Measurements from ENCODE around the gene RASAL2. TPM values are rescaled to one million over a fixed set of nuclear protein-coding genes. Genes with fewer than 3 reads are reported as not detected.

RASAL2 gene
- total and polyA plus RNA-seq, 2 of the 13 experiments (the other 11 are each of a cell fraction or from before 2014, with no cell fraction given), result 5.4 to 5.9 TPM

- TF ChIP-seq ARID5B (CRISPR knock-in tag; IDR thresholded peaks at IDR 0.05) (peak; percentile 26; the same call in 1 of the 2 replicates), ZNF207 (IDR thresholded peaks at IDR 0.05; ENCODE audit: borderline replicate concordance) (no peak), TCF12 (IDR thresholded peaks at IDR 0.05) (no peak), TCF12 (CRISPR knock-in tag; IDR thresholded peaks at IDR 0.05) (no peak), AHR (CRISPR knock-in tag; IDR thresholded peaks at IDR 0.05) (no peak), STAG1 (CRISPR knock-in tag; IDR thresholded peaks at IDR 0.05) (no peak), EED (CRISPR knock-in tag; IDR thresholded peaks at IDR 0.05) (no peak), ZNF883 (CRISPR knock-in tag; IDR thresholded peaks at IDR 0.05; ENCODE audit: not compliant biosample characterization) (no peak), FOSL1 (CRISPR knock-in tag; IDR thresholded peaks at IDR 0.05; ENCODE audit: borderline replicate concordance) (no peak), SIN3A (IDR thresholded peaks at IDR 0.05; ENCODE audit: borderline replicate concordance, low read depth, low read length) (no peak), SNAPC2 (CRISPR knock-in tag; IDR thresholded peaks at IDR 0.05) (no peak), ZNF644 (CRISPR knock-in tag; IDR thresholded peaks at IDR 0.05; ENCODE audit: low read depth) (peak; percentile 81), CTCF (CRISPR knock-in tag; IDR thresholded peaks at IDR 0.05) (no peak), ZNF451 (CRISPR knock-in tag; IDR thresholded peaks at IDR 0.05) (no peak), ZNF83 (CRISPR knock-in tag; IDR thresholded peaks at IDR 0.05; ENCODE audit: borderline replicate concordance) (no peak), ZBTB14 (CRISPR knock-in tag; IDR thresholded peaks at IDR 0.05) (no peak), POGZ (CRISPR knock-in tag; IDR thresholded peaks at IDR 0.05) (peak; percentile 60; the same call in 1 of the 2 replicates), SMARCE1 (IDR thresholded peaks at IDR 0.05; ENCODE audit: borderline replicate concordance) (no peak), JUND (CRISPR knock-in tag; IDR thresholded peaks at IDR 0.05) (no peak), GLMP (CRISPR knock-in tag; IDR thresholded peaks at IDR 0.05; ENCODE audit: borderline replicate concordance) (no peak), SMC3 (IDR thresholded peaks at IDR 0.05; ENCODE audit: low read length) (peak; percentile 32; the same call in 1 of the 2 replicates), REPIN1 (CRISPR knock-in tag; IDR thresholded peaks at IDR 0.05; ENCODE audit: borderline replicate concordance, low read depth) (no peak), RBFOX2 (IDR thresholded peaks at IDR 0.05; ENCODE audit: low read depth, low read length) (no peak)
These were observed 8.3 kb downstream of the RASAL2 start (continued) for GRCh38 chr1:178102218-178102617.

Data from HepG2 (cell line).